ENCODE measurements around the gene EDA. TPM values are rescaled to one million over a fixed set of nuclear protein-coding genes. Genes with fewer than 3 reads are reported as not detected.

Gene EDA
- total RNA-seq, 1 donor from 2014 or later = 6.1 TPM

DNA sequence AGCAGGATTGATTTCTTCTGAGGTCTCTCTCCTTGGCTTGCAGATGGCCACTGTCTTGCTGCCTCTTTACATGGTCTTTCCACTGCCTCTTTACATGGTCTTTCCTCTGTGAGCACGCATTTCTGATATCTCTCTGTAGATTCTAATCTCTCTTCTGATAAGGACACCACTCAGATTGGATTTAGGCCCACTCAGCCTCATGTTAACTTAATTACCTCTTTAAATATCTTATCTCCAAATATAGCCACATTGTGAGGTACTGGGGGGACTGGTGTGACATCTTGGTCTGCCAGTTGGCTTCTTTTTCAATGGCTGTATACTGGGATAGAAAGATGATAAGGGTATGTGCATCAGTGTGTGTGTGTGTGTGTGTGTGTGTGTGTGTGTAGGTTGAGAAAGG lies 280.1 kb downstream of the EDA start:
- Histone ChIP-seq H3K27ac (no peak overlapping the region), H3K36me3 (no peaks in the 10 kb centered on the region), H3K27me3 (no peaks in the 10 kb centered on the region), H3K4me3 (no peak overlapping the region), H3K4me1 (no peaks in the 10 kb centered on the region), H3K9me3 (no peaks in the 10 kb centered on the region)
- DNase-seq (ENCODE audit: extremely low spot score in 2 of 2) = no peak
- intact Hi-C loops (cut with DNase I) = no loop called here
- TF ChIP-seq, protein P1, sequence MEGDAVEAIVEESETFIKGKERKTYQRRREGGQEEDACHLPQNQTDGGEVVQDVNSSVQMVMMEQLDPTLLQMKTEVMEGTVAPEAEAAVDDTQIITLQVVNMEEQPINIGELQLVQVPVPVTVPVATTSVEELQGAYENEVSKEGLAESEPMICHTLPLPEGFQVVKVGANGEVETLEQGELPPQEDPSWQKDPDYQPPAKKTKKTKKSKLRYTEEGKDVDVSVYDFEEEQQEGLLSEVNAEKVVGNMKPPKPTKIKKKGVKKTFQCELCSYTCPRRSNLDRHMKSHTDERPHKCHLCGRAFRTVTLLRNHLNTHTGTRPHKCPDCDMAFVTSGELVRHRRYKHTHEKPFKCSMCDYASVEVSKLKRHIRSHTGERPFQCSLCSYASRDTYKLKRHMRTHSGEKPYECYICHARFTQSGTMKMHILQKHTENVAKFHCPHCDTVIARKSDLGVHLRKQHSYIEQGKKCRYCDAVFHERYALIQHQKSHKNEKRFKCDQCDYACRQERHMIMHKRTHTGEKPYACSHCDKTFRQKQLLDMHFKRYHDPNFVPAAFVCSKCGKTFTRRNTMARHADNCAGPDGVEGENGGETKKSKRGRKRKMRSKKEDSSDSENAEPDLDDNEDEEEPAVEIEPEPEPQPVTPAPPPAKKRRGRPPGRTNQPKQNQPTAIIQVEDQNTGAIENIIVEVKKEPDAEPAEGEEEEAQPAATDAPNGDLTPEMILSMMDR (IDR thresholded peaks at IDR 0.05) = no peak
- TF ChIP-seq POLR2AphosphoS5 (IDR thresholded peaks at IDR 0.05; ENCODE audit: insufficient read depth in 1 of 2, low read depth in 1 of 2) (no peak), POLR2A (IDR thresholded peaks at IDR 0.05) (no peak)

DNA sequence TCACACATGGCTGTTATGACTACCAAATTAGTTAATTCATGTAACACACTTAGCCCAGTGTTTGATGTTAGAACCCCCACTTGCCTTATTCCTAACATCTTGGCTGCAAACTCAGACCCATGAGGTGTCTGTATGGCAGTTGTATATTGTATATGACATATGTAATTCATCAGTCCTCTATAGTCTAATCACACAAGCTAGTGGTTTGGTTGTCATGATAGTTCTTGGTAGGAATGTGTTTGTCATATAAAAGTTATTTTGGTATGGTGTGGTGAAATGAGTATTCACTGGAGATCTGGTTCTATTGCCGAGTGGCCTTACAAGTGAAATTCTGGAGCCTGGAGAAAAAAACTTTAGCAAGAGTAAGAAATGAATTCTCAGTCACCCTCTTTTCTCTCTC lies 284.6 kb downstream of the EDA start:
- no peak overlapping the region for H3K27ac ChIP-seq
- intact Hi-C loops (cut with DNase I) = no loop called here
- TF ChIP-seq, protein P1 (IDR thresholded peaks at IDR 0.05) = no peak
- TF ChIP-seq POLR2A (IDR thresholded peaks at IDR 0.05) (no peak), POLR2AphosphoS5 (IDR thresholded peaks at IDR 0.05; ENCODE audit: insufficient read depth in 1 of 2, low read depth in 1 of 2) (no peak)
- H3K9me3 ChIP-seq = no peaks in the 10 kb centered on the region
- no peaks in the 10 kb centered on the region for H3K4me1 ChIP-seq
- H3K27me3 ChIP-seq = no peaks in the 10 kb centered on the region
- no peaks in the 10 kb centered on the region for H3K36me3 ChIP-seq
- no peak overlapping the region for H3K4me3 ChIP-seq
- DNase-seq (ENCODE audit: extremely low spot score in 2 of 2) = no peak

DNA sequence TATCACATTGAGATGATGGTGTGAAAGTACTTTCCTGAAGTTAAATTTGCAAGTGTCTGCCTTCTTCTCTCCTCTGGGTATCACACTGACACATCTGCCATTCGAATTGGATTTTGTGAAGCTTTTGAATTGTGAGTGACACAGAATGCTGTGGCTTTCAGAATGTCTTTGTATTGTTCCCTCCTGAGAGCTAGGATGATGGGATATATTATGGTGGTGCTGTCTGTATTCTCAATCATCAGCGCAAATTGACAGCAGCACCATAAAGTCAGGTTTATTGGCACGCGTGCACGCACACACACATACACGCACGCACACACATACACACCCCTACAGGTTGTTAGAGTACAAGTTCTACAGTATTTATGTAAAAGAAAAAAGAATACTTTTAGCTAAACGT lies 290.5 kb downstream of the EDA start:
- Histone ChIP-seq H3K27me3 (no peaks in the 10 kb centered on the region), H3K4me1 (no peaks in the 10 kb centered on the region), H3K36me3 (no peaks in the 10 kb centered on the region), H3K27ac (no peak overlapping the region), H3K4me3 (no peak overlapping the region), H3K9me3 (no peaks in the 10 kb centered on the region)
- no peak for TF ChIP-seq POLR2A (IDR thresholded peaks at IDR 0.05)
- TF ChIP-seq POLR2AphosphoS5 (IDR thresholded peaks at IDR 0.05; ENCODE audit: insufficient read depth in 1 of 2, low read depth in 1 of 2) = no peak
- TF ChIP-seq, protein P1 (IDR thresholded peaks at IDR 0.05) = no peak
- DNase-seq (ENCODE audit: extremely low spot score in 2 of 2) = no peak
- intact Hi-C loops (cut with DNase I) = no loop called here

DNA sequence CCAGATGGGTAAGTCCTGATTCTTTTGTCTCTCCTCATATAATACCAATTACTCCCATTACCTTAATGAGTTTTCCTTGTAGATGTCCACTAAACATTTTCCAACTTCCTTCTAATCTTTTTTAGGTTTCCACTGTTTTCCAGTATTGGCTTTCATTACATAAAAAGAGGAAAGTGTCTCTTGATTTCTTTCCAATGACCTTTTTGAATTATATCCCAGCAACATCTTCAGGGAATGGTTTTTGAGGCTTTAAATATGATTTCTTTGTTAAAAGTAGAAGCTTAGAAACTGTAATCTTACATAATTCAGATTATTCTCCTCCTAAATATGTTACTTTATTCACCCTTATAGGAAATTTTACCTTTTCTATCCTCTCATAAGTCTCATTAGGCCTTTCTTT lies 298.9 kb downstream of the EDA start:
- H3K4me3 ChIP-seq = no peak overlapping the region
- no peaks in the 10 kb centered on the region for H3K27me3 ChIP-seq
- TF ChIP-seq POLR2A (IDR thresholded peaks at IDR 0.05) = no peak
- TF ChIP-seq, protein P1 (IDR thresholded peaks at IDR 0.05) = no peak
- no peak for TF ChIP-seq POLR2AphosphoS5 (IDR thresholded peaks at IDR 0.05; ENCODE audit: insufficient read depth in 1 of 2, low read depth in 1 of 2)
- no peaks in the 10 kb centered on the region for H3K36me3 ChIP-seq
- H3K9me3 ChIP-seq = peaks cover 3% of the 10 kb centered on the region
- intact Hi-C loops (cut with DNase I) = no loop called here
- no peak overlapping the region for H3K27ac ChIP-seq
- no peak for DNase-seq (ENCODE audit: extremely low spot score in 2 of 2)
- H3K4me1 ChIP-seq = no peaks in the 10 kb centered on the region

DNA sequence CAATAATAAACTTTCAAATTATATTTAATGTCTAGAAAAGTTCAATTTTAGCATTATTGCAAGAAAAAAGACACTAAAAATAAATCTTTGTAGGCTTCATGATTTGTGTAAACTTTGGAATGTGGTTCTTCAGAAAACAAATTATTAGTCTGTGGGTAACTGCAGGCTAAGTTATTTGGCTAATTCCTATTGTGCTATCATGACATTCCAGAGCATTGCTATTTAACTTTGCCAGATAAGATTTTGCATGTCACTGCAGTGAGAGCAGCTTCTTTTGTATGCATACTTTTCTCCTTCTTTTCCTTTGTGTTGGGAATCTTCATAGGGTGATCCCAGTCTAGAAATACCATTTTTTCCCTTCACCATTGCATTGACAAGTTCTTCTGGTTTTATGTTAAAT lies 303.8 kb downstream of the EDA start:
- Histone ChIP-seq H3K4me3 (no peak overlapping the region), H3K9me3 (no peaks in the 10 kb centered on the region), H3K4me1 (no peaks in the 10 kb centered on the region), H3K36me3 (no peaks in the 10 kb centered on the region), H3K27me3 (no peaks in the 10 kb centered on the region), H3K27ac (no peak overlapping the region)
- TF ChIP-seq POLR2A (IDR thresholded peaks at IDR 0.05) (no peak), POLR2AphosphoS5 (IDR thresholded peaks at IDR 0.05; ENCODE audit: insufficient read depth in 1 of 2, low read depth in 1 of 2) (no peak)
- TF ChIP-seq, protein P1 (IDR thresholded peaks at IDR 0.05) = no peak
- intact Hi-C loops (cut with DNase I) = no loop called here
- DNase-seq (ENCODE audit: extremely low spot score in 2 of 2) = no peak

Measured in vagina (tissue), 2 donors.